ENCODE measurements around the gene CXCL9.

Gene CXCL9

GRCh38 chr4:76036855-76037254 is 29.5 kb upstream of the CXCL9 start:
- no peak for DNase-seq (ENCODE audit: low read depth, low spot score)
- TF ChIP-seq CTCF (IDR thresholded peaks at IDR 0.05; ENCODE audit: insufficient read depth, low read length, missing control alignments) = no peak
- POLR2A ChIA-PET = no interaction called here
- no peak overlapping the region for H3K4me3 ChIP-seq (ENCODE audit: low read depth, low read length)
- CTCF ChIA-PET = interaction anchor here (3.6 kb wide), 1 partner anchor 42 kb away, joined by 24 read pairs; no protein-coding TSS in a partner anchor

- POLR2A ChIA-PET = no interaction called here
- TF ChIP-seq CTCF (IDR thresholded peaks at IDR 0.05; ENCODE audit: insufficient read depth, low read length, missing control alignments) = no peak
- DNase-seq (ENCODE audit: low read depth, low spot score) = no peak
- CTCF ChIA-PET = interaction anchor here (3.6 kb wide), 1 partner anchor 41 kb away, joined by 24 read pairs; no protein-coding TSS in a partner anchor
- no peak within 1 kb of the TSS for H3K4me3 ChIP-seq (ENCODE audit: low read depth, low read length)
These were observed 28.6 kb upstream of the CXCL9 start, which contains the start of gene CXCL11 for GRCh38 chr4:76035799-76036380. Gene CXCL11, minus strand, starts transcription at chr4:76036070. Its CDS starts 83 bp downstream, at chr4:76035987.

GRCh38 chr4:76035141-76035540 is 27.8 kb upstream of the CXCL9 start:
- POLR2A ChIA-PET = no interaction called here
- no peak overlapping the region for H3K4me3 ChIP-seq (ENCODE audit: low read depth, low read length)
- no peak for TF ChIP-seq CTCF (IDR thresholded peaks at IDR 0.05; ENCODE audit: insufficient read depth, low read length, missing control alignments)

GRCh38 chr4:76029300-76029699 is 22.0 kb upstream of the CXCL9 start:
- DNase-seq (ENCODE audit: low read depth, low spot score) = no peak
- TF ChIP-seq CTCF (IDR thresholded peaks at IDR 0.05; ENCODE audit: insufficient read depth, low read length, missing control alignments) = no peak
- CTCF ChIA-PET = interaction anchor here (1.4 to 1.9 kb wide), 2 partner anchors 30 to 34 kb away, joined by 3 to 4 read pairs; no protein-coding TSS in a partner anchor
- H3K4me3 ChIP-seq (ENCODE audit: low read depth, low read length) = no peak overlapping the region
- POLR2A ChIA-PET = no interaction called here

More at GRCh38 chr4:76035141-76035540, 27.8 kb upstream of the CXCL9 start:
- CTCF ChIA-PET = interaction anchor here (3.6 kb wide), 1 partner anchor 40 kb away, joined by 24 read pairs; no protein-coding TSS in a partner anchor
- no peak for DNase-seq (ENCODE audit: low read depth, low spot score)

GRCh38 chr4:76028350-76028765 is 21.0 kb upstream of the CXCL9 start:
- DNase-seq (ENCODE audit: low read depth, low spot score) = no peak
- POLR2A ChIA-PET = no interaction called here
- CTCF ChIA-PET = no interaction called here
- TF ChIP-seq CTCF (IDR thresholded peaks at IDR 0.05; ENCODE audit: insufficient read depth, low read length, missing control alignments) = no peak
- H3K4me3 ChIP-seq (ENCODE audit: low read depth, low read length) = no peak overlapping the region

- ChIA-PET CTCF (interaction anchor here (1.1 to 3.6 kb wide), 3 partner anchors 9 to 45 kb away, joined by 3 to 22 read pairs (median 3); no protein-coding TSS in a partner anchor), POLR2A (no interaction called here)
- no peak for DNase-seq (ENCODE audit: low read depth, low spot score)
- TF ChIP-seq CTCF (IDR thresholded peaks at IDR 0.05; ENCODE audit: insufficient read depth, low read length, missing control alignments) = no peak
- H3K4me3 ChIP-seq (ENCODE audit: low read depth, low read length) = no peak overlapping the region
These were observed 16.8 kb upstream of the CXCL9 start for GRCh38 chr4:76024065-76024464.

Measured in AG04449 (cell line).